Lower leg skin (tissue), 4 donors: Measurements from ENCODE around the gene MAP7D3. TPM values are rescaled to one million over a fixed set of nuclear protein-coding genes. Genes with fewer than 3 reads are reported as not detected.

Experiments
- DNase-seq, 2 donors: peaks; one replicate each; pipeline ENCODE4 v3.0.0-alpha.2; 2019; ENCODE audit warnings: low spot score in 2 of 2
- H3K4me3 ChIP-seq: fragments of 200-600 bp; sonication (generic); 2 replicates; pipeline ENCODE4 v1.5.1; 2017; ENCODE audit warnings: mild to moderate bottlenecking, low read depth; ENCODE audit not compliant: poor library complexity, severe bottlenecking
- CTCF ChIP-seq, 3 donors: fragments of 450-650 bp; IDR thresholded peaks; one replicate each; pipeline ENCODE4 v1.5.1; 2016; ENCODE audit warnings: antibody characterized with exemption in 3 of 3, mild to moderate bottlenecking in 3 of 3, moderate library complexity in 2 of 3
- POLR2A ChIP-seq, 2 donors: fragments of 450-650 bp; IDR thresholded peaks; one replicate each; pipeline ENCODE4 v1.6.1; 2016 to 2017; ENCODE audit warnings: antibody characterized with exemption in 2 of 2, mild to moderate bottlenecking in 1 of 2, moderate library complexity in 1 of 2
- WGBS, 2 donors: methylation state at CpG; one replicate each; pipeline ENCODE4 v1.1.5; 2018; 5-methylcytosine and 5-hydroxymethylcytosine counted together
- intact Hi-C: fragments of 100-400 bp; cut with DNase I; formaldehyde crosslinking; loops from one replicate; pipeline ENCODE4 v1.15.0; 2023; ENCODE audit warnings: low total_unique reads
- total RNA-seq, 4 donors: library from RNA; depleted of rRNA; stranded (reverse); fragments of >200 nt; gene quantifications; one replicate each; pipeline ENCODE4 v1.1.0, GENCODE V29; 2016

Gene MAP7D3
- total RNA-seq, 4 donors from 2014 or later: 4.4 to 7.6 (median 5.4) TPM

DNA sequence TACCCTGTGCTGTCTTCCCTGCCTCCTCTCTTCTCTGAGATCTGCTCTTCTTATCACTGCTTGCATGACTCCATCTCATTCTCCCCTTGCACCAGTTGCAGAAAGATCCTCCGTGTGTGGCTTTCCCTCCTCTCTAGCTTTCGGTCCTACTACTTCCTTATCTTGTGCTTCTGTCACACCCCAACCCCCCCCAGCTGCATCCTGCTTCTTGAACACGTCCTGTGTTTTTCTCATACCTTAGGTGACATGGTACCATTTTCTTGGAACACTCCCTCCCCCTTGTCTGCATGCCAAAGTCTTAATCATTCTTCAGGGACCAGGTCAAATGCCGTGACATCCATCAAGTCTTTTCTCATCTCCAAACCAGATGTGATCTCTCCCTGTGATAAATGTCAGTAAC, 57.4 kb downstream of the MAP7D3 start:
- 53 to 62% methylated on average over 4 of the region's 4 CpGs for WGBS, 2 donors
- no peak overlapping the region for H3K4me3 ChIP-seq
- TF ChIP-seq CTCF (IDR thresholded peaks at IDR 0.05) (no peak), POLR2A (IDR thresholded peaks at IDR 0.05) (no peak)
- intact Hi-C loops: no loop called here
- no peak for DNase-seq

DNA sequence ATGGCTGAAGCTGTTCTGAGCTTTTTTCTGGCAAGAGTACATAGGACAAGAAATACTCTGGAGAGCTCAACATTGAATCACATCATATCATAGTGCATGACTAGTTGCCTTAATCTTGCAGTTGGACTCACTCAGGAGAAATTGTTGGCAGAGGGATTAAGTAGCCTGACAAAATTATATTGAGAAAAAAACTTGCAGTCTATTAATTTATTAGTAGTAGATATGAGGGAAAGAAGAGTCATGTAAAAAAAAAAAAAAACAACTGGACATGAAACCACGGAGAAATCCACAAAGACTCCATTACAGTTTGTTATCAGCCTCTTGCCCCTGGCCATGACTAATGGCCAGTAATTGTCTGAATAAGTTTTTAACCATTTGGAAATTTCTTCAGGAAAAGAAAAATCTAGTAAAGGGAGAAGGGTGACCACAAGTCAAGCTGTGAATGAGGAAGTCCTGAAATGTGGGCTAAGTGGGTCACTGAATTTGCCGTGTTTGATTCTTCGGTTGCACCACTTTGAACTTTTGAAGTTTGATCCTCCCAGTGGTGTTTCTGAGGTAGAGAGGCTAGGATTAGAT, 58.3 kb downstream of the MAP7D3 start:
- WGBS, 2 donors: 62% methylated on average over 3 of the region's 3 CpGs
- no peak for DNase-seq
- H3K4me3 ChIP-seq: no peak overlapping the region
- intact Hi-C loops: no loop called here
- TF ChIP-seq CTCF (IDR thresholded peaks at IDR 0.05) (no peak), POLR2A (IDR thresholded peaks at IDR 0.05) (no peak)

DNA sequence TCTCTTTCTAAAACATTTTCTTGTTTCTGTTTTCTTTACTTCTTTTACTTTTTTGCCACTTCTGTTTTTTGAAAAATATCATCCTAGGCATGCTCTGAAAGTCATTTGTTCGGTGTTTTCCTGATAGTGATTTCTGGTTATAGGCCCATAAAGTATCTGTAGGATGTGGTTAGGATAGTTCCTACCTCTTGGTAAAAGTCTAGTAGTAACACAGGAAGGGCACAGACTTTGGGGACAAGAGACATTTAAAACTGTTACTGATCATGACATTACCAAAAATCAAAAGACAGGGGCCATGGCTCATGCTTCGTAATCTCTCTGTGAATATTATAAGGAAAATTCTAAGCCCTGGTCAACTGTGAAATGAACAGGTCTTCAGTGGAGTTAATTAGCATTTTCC, 59.1 kb downstream of the MAP7D3 start:
- no peak overlapping the region for H3K4me3 ChIP-seq
- intact Hi-C loops: no loop called here
- TF ChIP-seq CTCF (IDR thresholded peaks at IDR 0.05) (no peak), POLR2A (IDR thresholded peaks at IDR 0.05) (no peak)
- DNase-seq: no peak
- 78 to 92% methylated on average over 2 of the region's 2 CpGs for WGBS, 2 donors

DNA sequence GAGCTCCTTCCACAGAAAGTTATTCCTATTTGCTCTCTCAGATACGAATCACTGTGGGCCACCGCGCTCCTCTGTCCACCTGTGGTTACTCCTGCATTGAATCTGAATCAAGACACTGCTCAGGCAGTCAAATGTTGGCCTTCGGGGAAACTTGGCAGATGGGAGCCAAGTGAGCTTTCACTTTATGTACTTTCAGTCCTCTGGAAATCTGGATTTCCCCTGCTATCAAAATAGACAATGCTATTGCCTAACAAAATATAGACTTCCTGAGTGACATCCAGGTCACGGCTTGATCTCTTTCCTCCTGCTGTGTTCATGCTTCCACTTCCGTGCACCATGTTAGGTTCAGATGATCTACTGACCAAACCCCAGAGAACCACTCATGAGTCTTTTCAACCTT, 60.0 kb downstream of the MAP7D3 start:
- WGBS, 2 donors: 61 to 75% methylated on average over 5 to 6 of the region's 6 CpGs
- no peak for TF ChIP-seq POLR2A (IDR thresholded peaks at IDR 0.05)
- TF ChIP-seq CTCF (IDR thresholded peaks at IDR 0.05): no peak
- DNase-seq: no peak
- intact Hi-C loops: no loop called here
- no peak overlapping the region for H3K4me3 ChIP-seq

DNA sequence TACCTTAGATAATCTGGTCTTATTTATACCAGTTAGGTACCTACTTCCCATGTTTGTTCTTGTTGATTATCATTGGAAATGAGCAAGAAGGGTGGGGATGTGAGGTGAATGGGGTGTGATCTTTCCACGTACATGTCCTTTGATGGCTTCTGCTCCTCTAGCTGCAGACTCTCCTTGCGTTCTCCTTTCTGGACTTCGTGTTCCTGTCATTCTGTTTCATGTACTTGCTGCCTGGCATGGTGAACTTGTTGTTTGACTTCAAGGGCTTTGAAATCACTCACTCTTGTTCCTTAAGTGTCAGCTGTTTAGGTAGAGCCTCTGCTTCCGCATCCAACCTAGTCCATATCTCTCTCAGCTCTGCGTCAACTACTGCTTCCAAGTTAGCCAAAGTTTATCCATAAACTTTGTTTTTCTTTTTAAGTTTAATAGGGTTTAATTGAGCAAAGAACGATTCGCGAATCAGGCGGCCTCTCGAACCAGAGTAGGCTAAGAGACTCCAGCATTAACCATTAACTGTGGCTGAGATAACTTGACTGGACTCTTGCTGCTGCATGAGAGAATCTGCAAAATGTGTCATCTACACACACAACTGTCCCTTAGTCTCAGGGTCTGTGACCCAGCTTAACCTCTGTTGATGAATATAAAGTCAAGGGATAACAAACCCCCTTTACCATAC, 61.0 kb downstream of the MAP7D3 start:
- intact Hi-C loops: no loop called here
- H3K4me3 ChIP-seq: no peak overlapping the region
- DNase-seq: no peak
- 89 to 94% methylated on average over 10 of the region's 10 CpGs for WGBS, 2 donors
- no peak for TF ChIP-seq POLR2A (IDR thresholded peaks at IDR 0.05)
- no peak for TF ChIP-seq CTCF (IDR thresholded peaks at IDR 0.05)

- TF ChIP-seq POLR2A (IDR thresholded peaks at IDR 0.05) (no peak), CTCF (IDR thresholded peaks at IDR 0.05) (no peak)
- DNase-seq: no peak
- H3K4me3 ChIP-seq: no peak overlapping the region
- WGBS, 2 donors: 90 to 93% methylated on average over 2 of the region's 2 CpGs
- intact Hi-C loops: no loop called here
Observed at GRCh38 chrX:136189222-136189621, 62.0 kb downstream of the MAP7D3 start.
